Glutamatergic neuron (in vitro differentiated cells): ENCODE measurements around the gene FILIP1L. TPM values are rescaled to one million over a fixed set of nuclear protein-coding genes. Genes with fewer than 3 reads are reported as not detected.

Experiments used
- DNase-seq: peaks from one replicate; pipeline ENCODE4 v3.0.0; 2022
- H3K27ac Mint-ChIP-seq: one replicate; pipeline ENCODE4 v1.8.0; 2020; ENCODE audit warnings: mild to moderate bottlenecking, mixed read lengths, inconsistent platforms; ENCODE audit not compliant: unreplicated experiment
- H3K27me3 Mint-ChIP-seq: one replicate; pipeline ENCODE4 v1.8.0; 2020; ENCODE audit warnings: mild to moderate bottlenecking, moderate library complexity, mixed read lengths, inconsistent platforms; ENCODE audit not compliant: unreplicated experiment
- H3K36me3 Mint-ChIP-seq: one replicate; pipeline ENCODE4 v1.8.0; 2020; ENCODE audit warnings: mild to moderate bottlenecking, mixed read lengths, inconsistent platforms; ENCODE audit not compliant: unreplicated experiment
- H3K4me1 Mint-ChIP-seq: one replicate; pipeline ENCODE4 v1.8.0; 2020; ENCODE audit warnings: mild to moderate bottlenecking, low read depth, mixed read lengths, inconsistent platforms; ENCODE audit not compliant: unreplicated experiment
- H3K4me3 Mint-ChIP-seq: one replicate; pipeline ENCODE4 v1.8.0; 2020; ENCODE audit warnings: mild to moderate bottlenecking, mixed read lengths, inconsistent platforms; ENCODE audit not compliant: unreplicated experiment
- H3K9me3 Mint-ChIP-seq: one replicate; pipeline ENCODE4 v1.8.0; 2020; ENCODE audit warnings: mild to moderate bottlenecking, moderate library complexity, mixed read lengths, inconsistent platforms; ENCODE audit not compliant: unreplicated experiment
- total RNA-seq: library from RNA; stranded (reverse); fragmentation: NEBNext Ultra II Directional; extraction: Animal tissue kit (Norgen Biotek cat#: 25700); gene quantifications from one replicate; pipeline ENCODE4 v1.2.1, GENCODE V29; 2021; ENCODE audit not compliant: unreplicated experiment
- TF ChIP-seq, protein P1 (sequence below): fragments of 200-600 bp; sonication (generic); IDR thresholded peaks from one replicate; pipeline ENCODE4 v1.5.0; 2021; ENCODE audit not compliant: partially characterized antibody, unreplicated experiment

Gene FILIP1L
- total RNA-seq, 1 donor from 2014 or later = 4.3 TPM

DNA sequence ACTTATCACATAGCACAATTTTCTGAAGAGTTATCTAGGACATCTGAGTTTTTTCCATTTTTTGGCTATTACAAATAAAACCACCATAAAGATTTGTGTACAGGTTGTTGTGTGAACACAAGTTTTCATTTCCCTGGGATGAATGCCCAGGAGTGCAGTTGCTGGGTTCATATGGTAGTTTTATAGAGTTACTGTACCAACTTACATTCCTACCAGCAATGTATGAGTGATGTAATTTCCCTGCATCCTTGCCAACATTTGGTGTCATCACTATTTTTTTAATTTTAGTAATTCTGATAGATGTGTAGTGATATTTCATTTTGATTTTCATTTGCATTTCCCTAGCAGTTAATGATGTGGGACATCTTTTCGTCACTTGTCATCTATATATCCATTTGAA lies 20.5 kb downstream of the FILIP1L start:
- Mint-ChIP-seq H3K9me3 (no peaks in the 10 kb centered on the region), H3K36me3 (no peaks in the 10 kb centered on the region), H3K27me3 (no peaks in the 10 kb centered on the region), H3K27ac (no peak overlapping the region), H3K4me3 (no peak overlapping the region), H3K4me1 (peaks cover 4% of the 10 kb centered on the region)
- TF ChIP-seq, protein P1, sequence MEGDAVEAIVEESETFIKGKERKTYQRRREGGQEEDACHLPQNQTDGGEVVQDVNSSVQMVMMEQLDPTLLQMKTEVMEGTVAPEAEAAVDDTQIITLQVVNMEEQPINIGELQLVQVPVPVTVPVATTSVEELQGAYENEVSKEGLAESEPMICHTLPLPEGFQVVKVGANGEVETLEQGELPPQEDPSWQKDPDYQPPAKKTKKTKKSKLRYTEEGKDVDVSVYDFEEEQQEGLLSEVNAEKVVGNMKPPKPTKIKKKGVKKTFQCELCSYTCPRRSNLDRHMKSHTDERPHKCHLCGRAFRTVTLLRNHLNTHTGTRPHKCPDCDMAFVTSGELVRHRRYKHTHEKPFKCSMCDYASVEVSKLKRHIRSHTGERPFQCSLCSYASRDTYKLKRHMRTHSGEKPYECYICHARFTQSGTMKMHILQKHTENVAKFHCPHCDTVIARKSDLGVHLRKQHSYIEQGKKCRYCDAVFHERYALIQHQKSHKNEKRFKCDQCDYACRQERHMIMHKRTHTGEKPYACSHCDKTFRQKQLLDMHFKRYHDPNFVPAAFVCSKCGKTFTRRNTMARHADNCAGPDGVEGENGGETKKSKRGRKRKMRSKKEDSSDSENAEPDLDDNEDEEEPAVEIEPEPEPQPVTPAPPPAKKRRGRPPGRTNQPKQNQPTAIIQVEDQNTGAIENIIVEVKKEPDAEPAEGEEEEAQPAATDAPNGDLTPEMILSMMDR = no peak
- DNase-seq = no peak

DNA sequence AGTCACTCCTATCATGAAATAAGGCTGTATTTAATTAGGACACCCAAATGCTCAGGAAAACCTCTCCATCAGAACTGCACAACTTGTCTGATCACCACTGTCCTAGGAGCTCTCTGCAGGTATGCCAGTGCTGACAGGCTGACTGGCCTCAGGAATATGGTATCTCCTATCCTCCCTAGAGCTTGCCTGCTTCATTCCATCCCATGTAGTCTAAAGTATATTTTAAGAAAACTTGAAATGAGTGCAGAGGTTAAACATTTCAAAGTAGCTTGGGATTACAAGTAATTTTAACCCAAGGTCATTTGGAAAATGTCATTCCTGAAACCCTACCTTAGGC lies 23.7 kb downstream of the FILIP1L start:
- Mint-ChIP-seq H3K4me3 (no peak overlapping the region), H3K36me3 (no peaks in the 10 kb centered on the region), H3K27ac (no peak overlapping the region), H3K9me3 (no peaks in the 10 kb centered on the region), H3K27me3 (no peaks in the 10 kb centered on the region), H3K4me1 (peaks cover 4% of the 10 kb centered on the region)
- TF ChIP-seq, protein P1 = no peak
- no peak for DNase-seq

DNA sequence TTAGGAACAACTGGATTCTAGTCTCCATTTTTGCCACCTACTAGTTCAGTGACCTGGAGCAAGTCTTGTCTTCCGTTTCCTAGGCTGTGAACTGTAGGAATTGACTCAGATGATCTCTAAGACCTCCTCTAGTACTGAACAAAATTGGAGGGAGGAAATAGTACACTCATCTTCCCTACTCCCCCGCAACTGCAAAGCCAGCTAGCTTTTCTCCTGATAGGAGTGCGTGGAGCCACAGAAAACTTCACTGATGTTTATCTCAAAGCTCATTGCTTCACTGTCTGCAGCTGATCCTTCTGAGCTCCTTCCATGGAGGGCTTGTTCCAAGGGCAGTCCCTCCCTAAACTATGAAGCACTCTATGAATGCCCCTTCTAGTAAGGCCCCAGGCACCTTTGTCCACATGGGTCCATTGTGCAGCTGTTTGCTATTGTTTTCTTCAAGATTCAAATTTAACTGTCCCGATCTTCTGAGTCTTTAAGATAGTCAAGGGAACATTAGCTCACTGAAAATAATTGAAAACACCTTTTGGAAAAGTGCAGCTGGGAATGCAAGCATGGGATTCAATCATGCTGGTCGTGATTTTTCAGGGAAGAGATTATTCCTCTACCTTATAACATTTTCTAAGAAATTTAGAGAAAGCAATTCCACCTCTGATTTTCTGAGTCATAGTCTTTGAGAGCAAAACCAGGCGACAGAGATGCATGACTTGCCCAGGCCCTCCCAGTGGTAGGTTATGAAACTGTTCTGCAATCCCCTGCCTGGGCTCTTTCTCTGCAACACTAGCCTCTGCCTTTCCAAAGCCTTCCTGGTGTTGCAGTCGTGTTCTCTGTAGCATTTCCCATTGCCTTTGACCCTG lies 24.3 kb downstream of the FILIP1L start:
- Mint-ChIP-seq H3K4me3 (no peak overlapping the region), H3K27ac (no peak overlapping the region), H3K4me1 (peaks cover 7% of the 10 kb centered on the region), H3K27me3 (no peaks in the 10 kb centered on the region), H3K36me3 (no peaks in the 10 kb centered on the region), H3K9me3 (no peaks in the 10 kb centered on the region)
- DNase-seq = peak; percentile 19
- TF ChIP-seq, protein P1 = peak; percentile 47

DNA sequence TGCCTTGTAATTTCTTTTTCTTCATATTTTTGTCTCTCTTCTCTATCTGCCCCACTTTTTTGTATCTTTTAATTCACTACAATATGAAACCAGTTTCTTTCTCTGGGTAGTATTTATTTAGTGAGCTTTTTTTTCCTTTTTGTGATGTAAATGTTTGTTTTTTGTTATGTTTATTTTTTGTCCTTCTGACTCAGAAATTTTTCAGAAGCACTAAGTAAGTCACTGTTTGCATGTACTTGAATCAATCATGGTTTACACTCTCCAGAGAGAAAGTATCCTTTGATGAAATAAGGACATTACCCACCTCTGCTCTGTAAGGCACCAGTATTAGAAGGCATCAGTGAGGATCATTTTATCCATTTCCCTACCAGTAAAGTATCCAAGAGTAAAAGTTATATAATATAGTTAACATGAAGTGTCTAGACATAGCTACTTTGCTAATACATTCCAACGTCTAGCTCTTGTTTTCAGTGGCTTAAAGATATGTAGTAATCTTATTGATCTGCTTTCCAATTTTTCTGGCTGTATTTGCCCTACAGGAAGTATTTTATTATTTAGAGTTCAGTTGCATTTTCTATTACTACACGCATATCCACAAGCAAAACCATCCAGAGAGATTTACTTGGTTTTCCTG lies 25.4 kb downstream of the FILIP1L start:
- no peaks in the 10 kb centered on the region for H3K9me3 Mint-ChIP-seq
- TF ChIP-seq, protein P1 = no peak
- no peak for DNase-seq
- no peaks in the 10 kb centered on the region for H3K27me3 Mint-ChIP-seq
- H3K4me3 Mint-ChIP-seq = no peak overlapping the region
- H3K27ac Mint-ChIP-seq = no peak overlapping the region
- H3K36me3 Mint-ChIP-seq = no peaks in the 10 kb centered on the region
- H3K4me1 Mint-ChIP-seq = peaks cover 7% of the 10 kb centered on the region

DNA sequence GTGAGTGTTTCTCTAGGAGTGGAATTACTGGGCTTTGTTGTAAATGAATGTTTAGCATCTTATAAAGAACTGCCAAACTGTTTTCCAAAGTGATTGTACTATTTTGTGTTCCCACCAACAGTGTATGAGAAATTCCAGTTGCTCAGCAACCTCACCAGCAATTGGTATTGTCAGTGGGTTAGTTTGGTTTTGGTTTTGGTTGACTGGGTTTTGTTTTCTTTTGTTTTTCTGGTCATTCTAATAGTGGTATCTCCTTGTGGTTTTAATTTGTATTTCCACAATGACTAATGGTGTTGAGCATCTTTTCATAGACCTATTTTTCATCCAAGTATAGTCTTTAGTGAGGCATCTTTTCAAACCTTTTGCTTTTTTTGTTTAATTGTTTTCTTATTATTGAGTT lies 27.1 kb downstream of the FILIP1L start:
- TF ChIP-seq, protein P1 = no peak
- no peaks in the 10 kb centered on the region for H3K27me3 Mint-ChIP-seq
- H3K36me3 Mint-ChIP-seq = no peaks in the 10 kb centered on the region
- H3K4me1 Mint-ChIP-seq = peaks cover 7% of the 10 kb centered on the region
- no peak for DNase-seq
- no peak overlapping the region for H3K4me3 Mint-ChIP-seq
- no peak overlapping the region for H3K27ac Mint-ChIP-seq
- H3K9me3 Mint-ChIP-seq = no peaks in the 10 kb centered on the region
